Measurements from ENCODE around the gene DNAJC8.

GRCh38 chr1:28265577-28265976 is 32.7 kb upstream of the DNAJC8 start:
- TF ChIP-seq SUZ12 (IDR thresholded peaks at IDR 0.05; ENCODE audit: extremely low read depth, insufficient read depth, insufficient read length) (no peak), ZNF274 (IDR thresholded peaks at IDR 0.05; ENCODE audit: low read depth, low read length) (no peak)
